Measurements from ENCODE around the gene RSL24D1.

Gene RSL24D1

GRCh38 chr15:55234800-55235104 is 38.0 kb upstream of the RSL24D1 start:
- Histone ChIP-seq H3K4me3 (ENCODE audit: low read length, poor library complexity, severe bottlenecking) (no peak overlapping the region), H3K27me3 (ENCODE audit: insufficient read depth, low read length, poor library complexity, severe bottlenecking) (no peaks in the 10 kb centered on the region), H3F3A (ENCODE audit: low read depth) (no peaks in the 10 kb centered on the region), H4K20me1 (ENCODE audit: insufficient read depth, low read length, poor library complexity, severe bottlenecking) (no peaks in the 10 kb centered on the region), H3K9ac (ENCODE audit: low read depth, low read length, poor library complexity, severe bottlenecking) (no peak overlapping the region), H3K9me3 (ENCODE audit: insufficient read depth, low read depth, low read length) (no peaks in the 10 kb centered on the region), H3K4me2 (ENCODE audit: low read depth, low read length, poor library complexity, severe bottlenecking) (no peak overlapping the region), H3K36me3 (ENCODE audit: insufficient read depth, low read length) (peaks cover 29% of the 10 kb centered on the region; the same call in 1 of the 2 replicates), H3K9me2 (replicated peaks; ENCODE audit: low read depth, low read length) (no peaks in the 10 kb centered on the region), H3K79me2 (ENCODE audit: insufficient read depth, low read length) (peaks cover 41% of the 10 kb centered on the region), H3K4me1 (ENCODE audit: insufficient read depth, low read length, poor library complexity, severe bottlenecking) (peaks cover 7% of the 10 kb centered on the region), H2AFZ (ENCODE audit: low read length) (no peak overlapping the region)
- TF ChIP-seq EZH2phosphoT487 (IDR thresholded peaks at IDR 0.05; ENCODE audit: borderline replicate concordance) (no peak), CTCF (conservative IDR thresholded peaks at IDR 0.05; ENCODE audit: low read length) (no peak)

GRCh38 chr15:55234104-55234799 is 37.5 kb upstream of the RSL24D1 start:
- Histone ChIP-seq H3K4me3 (ENCODE audit: low read length, poor library complexity, severe bottlenecking) (no peak overlapping the region), H2AFZ (ENCODE audit: low read length) (no peak overlapping the region), H3K9me3 (ENCODE audit: insufficient read depth, low read depth, low read length) (no peaks in the 10 kb centered on the region), H4K20me1 (ENCODE audit: insufficient read depth, low read length, poor library complexity, severe bottlenecking) (no peaks in the 10 kb centered on the region), H3K79me2 (ENCODE audit: insufficient read depth, low read length) (peaks cover 36% of the 10 kb centered on the region), H3K4me2 (ENCODE audit: low read depth, low read length, poor library complexity, severe bottlenecking) (no peak overlapping the region), H3K9ac (ENCODE audit: low read depth, low read length, poor library complexity, severe bottlenecking) (no peak overlapping the region), H3K36me3 (ENCODE audit: insufficient read depth, low read length) (peaks cover 29% of the 10 kb centered on the region; the same call in 1 of the 2 replicates), H3K9me2 (replicated peaks; ENCODE audit: low read depth, low read length) (no peaks in the 10 kb centered on the region), H3K4me1 (ENCODE audit: insufficient read depth, low read length, poor library complexity, severe bottlenecking) (peaks cover 10% of the 10 kb centered on the region), H3K27me3 (ENCODE audit: insufficient read depth, low read length, poor library complexity, severe bottlenecking) (no peaks in the 10 kb centered on the region), H3F3A (ENCODE audit: low read depth) (no peaks in the 10 kb centered on the region)
- TF ChIP-seq CTCF (conservative IDR thresholded peaks at IDR 0.05; ENCODE audit: low read length) (no peak), EZH2phosphoT487 (IDR thresholded peaks at IDR 0.05; ENCODE audit: borderline replicate concordance) (no peak)

- TF ChIP-seq CTCF (conservative IDR thresholded peaks at IDR 0.05; ENCODE audit: low read length) (no peak), EZH2phosphoT487 (IDR thresholded peaks at IDR 0.05; ENCODE audit: borderline replicate concordance) (no peak)
- Histone ChIP-seq H3K9me2 (replicated peaks; ENCODE audit: low read depth, low read length) (no peaks in the 10 kb centered on the region), H3K9ac (ENCODE audit: low read depth, low read length, poor library complexity, severe bottlenecking) (no peak overlapping the region), H3F3A (ENCODE audit: low read depth) (peaks cover 2% of the 10 kb centered on the region; the same call in 1 of the 2 replicates), H3K4me1 (ENCODE audit: insufficient read depth, low read length, poor library complexity, severe bottlenecking) (peaks cover 22% of the 10 kb centered on the region), H3K79me2 (ENCODE audit: insufficient read depth, low read length) (peaks cover 20% of the 10 kb centered on the region; the same call in 1 of the 2 replicates), H3K9me3 (ENCODE audit: insufficient read depth, low read depth, low read length) (no peaks in the 10 kb centered on the region), H4K20me1 (ENCODE audit: insufficient read depth, low read length, poor library complexity, severe bottlenecking) (no peaks in the 10 kb centered on the region), H3K36me3 (ENCODE audit: insufficient read depth, low read length) (peaks cover 45% of the 10 kb centered on the region), H3K4me3 (ENCODE audit: low read length, poor library complexity, severe bottlenecking) (no peak overlapping the region), H2AFZ (ENCODE audit: low read length) (no peak overlapping the region), H3K27me3 (ENCODE audit: insufficient read depth, low read length, poor library complexity, severe bottlenecking) (no peaks in the 10 kb centered on the region), H3K4me2 (ENCODE audit: low read depth, low read length, poor library complexity, severe bottlenecking) (no peak overlapping the region)
Measured at GRCh38 chr15:55231455-55231854, 34.7 kb upstream of the RSL24D1 start.

Measured in Loucy (cell line).